ENCODE measurements around the gene ZBTB46. TPM values are rescaled to one million over a fixed set of nuclear protein-coding genes. Genes with fewer than 3 reads are reported as not detected.

Gene ZBTB46
- total RNA-seq, 1 donor from 2014 or later: 0.58 TPM

DNA sequence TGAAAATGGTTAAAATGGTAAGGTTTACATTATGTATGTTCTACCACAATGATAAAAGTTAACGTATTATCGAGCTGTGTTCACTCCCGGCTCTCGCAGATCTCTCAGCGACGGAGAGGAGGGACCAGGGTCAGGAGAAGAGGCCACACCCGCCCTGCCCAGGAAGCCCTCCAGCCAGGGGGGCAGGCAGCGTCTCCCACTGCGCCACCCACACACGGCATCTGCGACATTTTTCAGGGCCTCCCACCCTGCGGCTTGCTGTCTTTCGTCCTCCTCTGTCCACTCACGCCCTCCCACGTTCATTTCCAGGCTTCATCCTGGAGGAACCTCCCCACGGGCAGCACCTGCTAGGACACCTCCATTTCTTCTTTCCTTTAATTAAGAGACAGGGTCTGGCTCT, 43.3 kb downstream of the ZBTB46 start:
- no peak for DNase-seq (ENCODE audit: low read depth)
- no peak overlapping the region for H3K4me3 ChIP-seq (ENCODE audit: low read depth, low read length)
- TF ChIP-seq, protein P1, sequence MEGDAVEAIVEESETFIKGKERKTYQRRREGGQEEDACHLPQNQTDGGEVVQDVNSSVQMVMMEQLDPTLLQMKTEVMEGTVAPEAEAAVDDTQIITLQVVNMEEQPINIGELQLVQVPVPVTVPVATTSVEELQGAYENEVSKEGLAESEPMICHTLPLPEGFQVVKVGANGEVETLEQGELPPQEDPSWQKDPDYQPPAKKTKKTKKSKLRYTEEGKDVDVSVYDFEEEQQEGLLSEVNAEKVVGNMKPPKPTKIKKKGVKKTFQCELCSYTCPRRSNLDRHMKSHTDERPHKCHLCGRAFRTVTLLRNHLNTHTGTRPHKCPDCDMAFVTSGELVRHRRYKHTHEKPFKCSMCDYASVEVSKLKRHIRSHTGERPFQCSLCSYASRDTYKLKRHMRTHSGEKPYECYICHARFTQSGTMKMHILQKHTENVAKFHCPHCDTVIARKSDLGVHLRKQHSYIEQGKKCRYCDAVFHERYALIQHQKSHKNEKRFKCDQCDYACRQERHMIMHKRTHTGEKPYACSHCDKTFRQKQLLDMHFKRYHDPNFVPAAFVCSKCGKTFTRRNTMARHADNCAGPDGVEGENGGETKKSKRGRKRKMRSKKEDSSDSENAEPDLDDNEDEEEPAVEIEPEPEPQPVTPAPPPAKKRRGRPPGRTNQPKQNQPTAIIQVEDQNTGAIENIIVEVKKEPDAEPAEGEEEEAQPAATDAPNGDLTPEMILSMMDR (conservative IDR thresholded peaks at IDR 0.05; ENCODE audit: low read depth, low read length): no peak

DNA sequence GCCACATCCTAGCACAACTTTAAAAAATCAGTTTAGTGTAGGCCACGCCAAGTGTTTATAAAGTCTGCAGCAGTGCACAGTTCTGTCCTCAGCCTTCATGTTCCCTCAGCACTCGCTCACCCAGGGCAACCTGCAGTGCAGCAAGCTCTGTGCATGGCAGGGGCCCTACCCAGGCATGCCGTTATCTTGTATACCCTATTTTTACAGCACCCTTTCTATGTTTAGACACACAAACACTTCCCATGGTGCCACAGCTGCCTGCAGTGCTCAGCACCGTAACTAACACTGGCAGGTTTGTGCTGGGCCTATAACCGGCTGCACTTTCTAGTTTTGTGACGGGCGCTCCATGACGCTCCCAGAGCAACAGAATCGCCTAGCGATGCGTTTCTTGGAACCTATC, 43.8 kb downstream of the ZBTB46 start:
- no peak for DNase-seq (ENCODE audit: low read depth)
- TF ChIP-seq, protein P1 (conservative IDR thresholded peaks at IDR 0.05; ENCODE audit: low read depth, low read length): no peak

DNA sequence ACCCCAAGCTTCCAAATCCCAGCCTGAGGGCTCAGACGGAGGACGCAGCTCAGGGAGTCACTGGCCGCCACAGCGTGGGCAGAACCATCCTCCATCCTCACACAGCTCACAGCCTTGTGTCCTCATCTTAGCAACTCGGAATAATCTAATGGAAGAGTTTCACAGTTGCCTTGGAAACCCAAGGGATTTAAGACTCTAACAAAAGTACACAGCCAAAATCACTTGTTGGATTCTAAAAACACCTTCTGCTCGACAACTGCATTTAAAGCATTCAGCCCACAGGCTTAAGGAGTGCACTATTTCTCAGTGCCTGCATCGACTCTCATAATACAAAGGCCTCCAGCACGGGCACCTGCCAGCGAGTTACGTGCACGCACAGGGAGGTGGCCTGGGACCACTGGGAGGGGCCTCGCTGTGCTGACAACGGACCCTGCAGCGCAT, 45.4 kb downstream of the ZBTB46 start:
- DNase-seq (ENCODE audit: low read depth): no peak
- H3K4me3 ChIP-seq (ENCODE audit: low read depth, low read length): no peak overlapping the region
- TF ChIP-seq, protein P1 (conservative IDR thresholded peaks at IDR 0.05; ENCODE audit: low read depth, low read length): no peak

More for the DNA sequence above, 43.8 kb downstream of the ZBTB46 start:
- H3K4me3 ChIP-seq (ENCODE audit: low read depth, low read length): no peak overlapping the region

DNA sequence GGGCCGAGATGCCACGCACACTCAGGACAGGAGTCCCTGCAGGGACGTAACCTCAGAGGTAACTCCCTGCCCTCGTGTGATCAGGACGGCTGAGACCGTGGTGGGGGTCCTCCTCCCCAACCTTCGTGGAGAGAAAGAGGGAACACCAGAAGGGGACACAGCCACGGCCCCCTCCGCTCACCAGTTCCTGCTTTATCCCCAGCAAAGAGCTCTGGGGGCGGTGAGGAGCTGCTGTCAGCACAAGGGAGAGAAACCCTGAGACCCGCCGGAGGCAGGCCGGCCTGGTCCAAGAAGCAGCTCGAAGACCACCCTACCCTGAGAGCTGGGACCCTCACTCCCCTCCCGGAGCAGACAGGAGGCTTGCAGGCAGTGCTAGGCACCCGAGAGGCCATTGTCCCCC, 47.1 kb downstream of the ZBTB46 start:
- TF ChIP-seq, protein P1 (conservative IDR thresholded peaks at IDR 0.05; ENCODE audit: low read depth, low read length): no peak
- H3K4me3 ChIP-seq (ENCODE audit: low read depth, low read length): no peak overlapping the region
- no peak for DNase-seq (ENCODE audit: low read depth)

DNA sequence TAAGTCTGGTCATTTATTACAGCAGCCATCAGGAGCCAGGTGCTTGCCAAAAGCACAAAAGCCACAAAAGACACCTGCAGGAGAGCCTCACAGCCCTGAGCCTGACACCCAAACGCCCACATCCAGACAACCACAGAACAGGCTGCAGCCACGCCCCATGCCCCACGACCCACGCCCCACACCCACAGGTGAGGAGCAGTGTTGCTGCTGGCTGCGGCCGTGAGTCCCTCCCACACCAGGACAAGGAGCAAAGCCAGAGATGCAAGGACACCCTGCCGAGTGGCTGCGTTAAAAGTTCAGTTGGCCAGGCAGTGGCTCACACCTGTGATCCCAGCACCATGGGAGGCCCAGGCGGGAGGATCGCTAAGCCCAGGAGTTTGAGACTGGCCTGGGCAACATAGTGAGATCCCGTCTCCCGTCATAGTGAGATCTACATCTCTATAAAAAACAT, 48.5 kb downstream of the ZBTB46 start:
- H3K4me3 ChIP-seq (ENCODE audit: low read depth, low read length): no peak overlapping the region
- DNase-seq (ENCODE audit: low read depth): no peak
- TF ChIP-seq, protein P1 (conservative IDR thresholded peaks at IDR 0.05; ENCODE audit: low read depth, low read length): no peak

DNA sequence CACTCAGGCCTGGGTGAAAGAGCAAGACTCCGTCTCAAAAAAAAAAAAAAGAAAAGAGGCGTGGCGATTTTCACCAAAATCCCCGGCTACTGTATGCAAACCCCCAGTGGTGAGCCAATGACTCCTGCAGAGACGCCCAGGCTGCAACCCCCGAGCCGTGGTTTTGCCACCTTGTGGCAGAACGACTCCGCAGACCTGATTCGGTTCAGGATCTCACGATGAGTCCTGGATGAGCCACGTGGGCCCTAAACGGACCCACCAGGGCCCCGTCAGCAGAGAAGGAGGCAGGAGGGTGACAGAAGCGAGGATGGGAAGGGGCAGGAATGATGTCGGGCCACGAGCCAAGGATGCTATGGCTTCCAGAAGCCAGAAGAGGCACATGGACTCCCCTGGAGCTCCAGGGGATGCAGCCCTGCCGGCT, 49.0 kb downstream of the ZBTB46 start:
- TF ChIP-seq, protein P1 (conservative IDR thresholded peaks at IDR 0.05; ENCODE audit: low read depth, low read length): no peak

DNA sequence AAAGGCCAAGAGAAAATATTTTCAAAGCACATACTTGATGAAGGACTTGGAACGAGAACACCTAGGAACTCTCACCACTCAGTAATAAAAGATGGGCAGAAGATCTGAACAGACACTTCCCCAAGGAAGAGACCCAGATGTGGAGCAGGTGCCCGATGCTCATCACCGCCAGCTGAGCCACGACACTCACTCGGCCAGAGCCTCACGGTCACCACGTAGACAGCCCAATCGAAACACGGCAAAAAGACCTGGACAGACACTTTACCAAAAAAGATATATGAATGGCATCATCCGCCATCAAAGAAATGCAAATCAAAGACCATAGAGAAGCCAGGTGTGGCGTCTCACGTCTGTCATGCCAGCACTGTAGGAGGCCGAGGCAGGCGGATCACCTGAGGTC, 49.9 kb downstream of the ZBTB46 start:
- TF ChIP-seq, protein P1 (conservative IDR thresholded peaks at IDR 0.05; ENCODE audit: low read depth, low read length): no peak

More for the DNA sequence above, 49.0 kb downstream of the ZBTB46 start:
- H3K4me3 ChIP-seq (ENCODE audit: low read depth, low read length): no peak overlapping the region
- no peak for DNase-seq (ENCODE audit: low read depth)

More for the DNA sequence above, 49.9 kb downstream of the ZBTB46 start:
- H3K4me3 ChIP-seq (ENCODE audit: low read depth, low read length): no peak overlapping the region
- DNase-seq (ENCODE audit: low read depth): no peak

All from epithelial cell of proximal tubule (primary cell).